GM19239 (cell line): ENCODE results near the gene BNIP3.
A peak's percentile ranks its signal among the peaks of the same experiment; 100 is the strongest.
"Not testable (repeated sequence)": the region's sequence is repeated elsewhere in the genome, so short reads cannot be mapped to it uniquely, and the experiment has no call there.

Source experiments
- DNase-seq: peaks from one replicate; pipeline ENCODE4 v3.0.0; 2011; ENCODE audit warnings: low spot score; ENCODE audit not compliant: insufficient read length
- FAIRE-seq: peaks from 2 replicates; lab custom pipeline; 2011; peaks lifted over from hg19 to GRCh38; lab: Jason Lieb, UNC

BNIP3 gene

DNA sequence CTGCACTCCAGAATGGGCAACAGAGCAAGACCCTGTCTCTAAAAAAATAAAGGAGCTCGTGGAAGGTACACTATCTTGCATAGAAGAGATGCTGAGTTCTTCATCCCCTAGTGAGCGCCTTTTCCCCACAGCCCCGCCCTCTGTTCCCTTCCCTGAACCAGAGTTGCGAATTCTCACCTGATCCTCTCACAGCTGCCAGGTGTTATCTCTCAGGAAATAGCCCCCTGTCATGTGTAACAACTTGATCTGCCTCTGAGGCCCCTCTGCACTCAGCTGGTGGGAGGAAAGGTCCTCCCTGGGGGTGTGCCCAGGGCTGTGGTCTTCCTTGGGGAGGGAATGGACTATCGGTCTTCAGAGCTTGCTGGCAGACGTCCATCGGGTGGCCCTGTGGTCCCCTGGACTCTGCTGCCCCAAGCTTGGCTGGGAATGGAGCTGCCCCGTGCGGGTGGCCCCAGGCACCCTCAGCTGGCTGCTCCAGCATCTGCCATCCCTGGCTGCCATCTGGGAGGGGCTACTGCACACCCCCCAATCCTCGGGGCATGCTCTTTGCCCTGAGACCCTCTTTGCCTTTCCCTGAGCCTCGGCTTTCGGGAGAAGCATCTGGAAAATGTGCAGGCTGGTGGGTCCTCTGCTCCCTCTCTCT is 21.7 kb upstream of the BNIP3 start:
- no peak for FAIRE-seq

GRCh38 chr10:132002004-132002403 is 20.3 kb upstream of the BNIP3 start:
- DNase-seq: no peak
- no peak for FAIRE-seq

More for the DNA sequence above, 21.7 kb upstream of the BNIP3 start:
- no peak for DNase-seq

DNA sequence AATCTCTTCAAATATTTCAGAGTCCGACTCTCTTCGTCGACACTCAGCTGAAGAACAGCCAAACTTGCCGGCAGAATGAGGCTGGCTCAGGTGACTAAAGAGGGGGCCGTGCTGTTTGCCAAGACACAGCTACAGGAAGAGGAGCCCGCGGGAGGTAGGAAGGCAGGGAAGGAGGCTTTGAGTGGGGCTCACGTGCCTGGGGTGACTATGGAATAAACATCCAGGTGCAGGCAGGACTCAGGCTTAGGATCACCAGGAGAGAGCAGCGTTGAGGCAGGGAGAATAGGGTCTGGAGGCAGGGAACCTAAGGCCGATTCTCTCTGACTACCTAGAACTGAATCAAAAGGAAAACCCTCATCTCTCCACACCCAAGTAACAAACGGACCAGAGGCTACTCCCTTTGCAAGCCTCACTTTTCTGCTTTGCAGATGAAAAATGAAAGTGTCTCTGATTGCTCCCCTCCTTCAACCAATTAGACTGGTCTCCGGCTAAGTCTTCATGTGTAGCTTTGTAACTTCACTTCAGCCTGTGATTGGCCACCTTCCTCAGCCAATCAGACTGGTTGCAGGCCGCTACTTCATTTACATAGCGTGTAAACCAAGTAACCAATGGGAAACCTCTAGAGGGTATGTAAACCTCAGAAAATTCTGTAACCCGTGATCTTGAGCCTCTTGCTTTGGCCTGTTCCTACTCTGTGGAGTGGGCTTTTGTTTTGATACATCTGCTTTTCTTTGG is 19.7 kb upstream of the BNIP3 start:
- DNase-seq (no peak), FAIRE-seq (no peak)

DNA sequence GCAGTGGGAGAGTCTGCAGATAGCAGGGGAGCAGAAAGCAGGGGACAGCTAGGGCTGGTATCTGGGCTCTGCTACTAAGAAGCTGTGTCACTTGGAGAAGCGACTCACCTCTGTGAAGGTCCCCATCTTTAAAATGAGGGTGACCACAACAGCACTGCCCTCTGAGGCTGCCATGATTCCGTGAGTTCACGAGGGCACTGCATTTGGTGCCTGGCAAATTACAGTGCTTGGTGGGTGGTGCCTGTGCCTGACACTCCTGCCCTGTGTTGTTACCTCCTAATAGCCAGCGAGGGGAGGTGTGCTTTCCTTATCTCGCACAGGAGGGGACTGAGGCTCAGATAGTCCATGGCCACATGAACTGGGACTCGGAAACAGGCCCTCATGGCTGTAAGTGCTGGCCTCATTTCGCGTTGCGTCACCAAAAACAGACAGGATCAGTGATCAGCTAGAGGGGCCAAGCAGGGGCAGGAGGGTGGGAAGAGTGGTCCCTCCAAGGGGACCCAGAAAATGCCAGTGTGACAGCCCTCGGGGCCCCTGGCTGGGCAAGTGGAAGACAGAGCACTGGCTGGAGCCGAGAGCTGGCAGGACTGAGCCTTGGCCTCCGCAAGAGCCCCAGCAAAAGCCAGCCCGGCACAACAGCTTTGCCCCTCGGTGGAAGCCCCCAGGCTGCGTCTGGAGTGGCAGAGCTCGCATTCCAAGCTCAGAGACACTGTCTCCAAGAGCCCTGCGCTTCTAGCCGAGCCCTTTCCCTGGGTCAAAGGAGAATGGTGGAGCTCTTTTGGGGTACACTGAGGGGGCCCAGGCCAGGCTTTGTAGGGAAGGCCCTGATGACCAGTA is 17.3 kb upstream of the BNIP3 start:
- DNase-seq (no peak), FAIRE-seq (no peak)

DNA sequence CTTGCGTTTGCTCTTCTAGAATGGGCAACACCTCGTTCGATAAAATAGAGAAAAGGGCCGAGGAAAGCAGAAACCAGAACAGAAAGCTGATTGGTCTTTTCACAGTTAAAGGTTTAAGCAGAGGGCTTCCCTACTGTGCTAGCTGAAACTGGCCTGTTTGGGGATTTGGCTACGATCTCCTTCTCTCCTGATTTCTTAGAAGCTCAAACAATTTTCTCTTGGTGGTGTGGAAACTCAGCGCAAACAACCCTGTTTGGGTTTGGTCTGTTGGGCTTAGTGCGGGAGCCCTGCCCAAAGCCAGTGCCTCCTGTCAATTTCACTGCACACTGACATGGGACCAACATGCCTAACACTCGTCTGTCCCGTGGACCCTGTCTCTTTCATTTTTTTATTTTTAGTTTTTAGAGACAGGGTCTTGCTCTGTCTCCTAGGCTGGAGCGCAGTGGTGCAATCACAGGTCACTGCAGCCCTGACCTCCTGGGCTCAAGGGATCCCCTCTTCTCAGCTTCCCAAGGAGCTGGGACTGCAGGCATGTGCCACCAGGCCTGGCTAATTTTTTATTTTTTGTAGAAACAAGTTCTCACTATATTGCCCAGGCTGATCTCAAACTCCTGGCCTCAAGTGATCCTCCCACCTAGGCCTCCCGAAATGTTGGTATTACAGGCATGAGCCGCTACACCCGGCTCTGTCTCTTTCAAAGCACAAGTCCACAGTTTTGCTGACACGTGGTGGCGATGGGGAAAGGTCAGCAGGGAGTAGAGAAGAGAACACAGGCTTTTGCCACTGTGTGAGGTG is 16.5 kb upstream of the BNIP3 start:
- FAIRE-seq: no peak

GRCh38 chr10:131997366-131998049 is 15.8 kb upstream of the BNIP3 start:
- DNase-seq (no peak), FAIRE-seq (no peak)

More for the DNA sequence above, 16.5 kb upstream of the BNIP3 start:
- DNase-seq: no peak

GRCh38 chr10:131996466-131997365 is 15.0 kb upstream of the BNIP3 start:
- FAIRE-seq: no peak
- DNase-seq: no peak

DNA sequence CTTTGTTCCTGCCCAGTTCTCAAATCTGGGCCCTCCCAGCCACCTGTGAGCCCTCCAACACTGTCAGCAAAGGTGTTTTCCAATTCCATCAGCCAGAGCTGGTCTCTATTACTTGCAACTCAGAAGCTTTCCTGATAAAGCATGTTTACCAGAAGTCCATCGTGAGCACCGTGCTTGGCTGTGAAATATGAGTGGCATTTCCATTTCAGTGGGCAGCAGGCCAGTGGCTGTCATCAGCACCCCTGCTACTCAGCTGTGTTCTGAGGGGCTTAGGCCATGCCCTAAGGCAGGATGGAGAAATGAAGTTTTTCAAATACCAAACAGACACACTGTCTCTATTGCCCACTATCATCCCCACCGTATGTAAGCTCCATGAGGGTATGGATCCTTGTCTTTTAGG is 12.7 kb upstream of the BNIP3 start:
- no peak for FAIRE-seq
- DNase-seq: no peak

DNA sequence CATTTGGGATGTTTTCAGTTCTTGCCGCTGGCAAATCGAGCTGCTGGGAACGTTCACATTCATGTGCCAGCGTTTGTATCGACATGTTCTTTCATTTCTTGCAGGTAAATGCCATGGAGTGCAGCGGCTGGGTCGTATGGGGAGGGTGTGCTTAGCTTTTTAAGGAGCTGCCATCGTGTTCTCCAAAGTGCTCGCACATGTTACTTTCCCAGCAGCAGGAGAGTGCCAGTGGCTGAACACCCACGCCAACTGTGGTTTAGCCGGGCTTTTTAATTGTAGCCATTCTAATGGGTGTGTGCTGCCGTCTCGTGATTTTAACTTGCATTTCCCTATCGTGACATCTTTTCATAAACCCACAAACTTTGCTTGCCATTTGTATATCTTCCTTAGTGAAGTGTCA is 11.6 kb upstream of the BNIP3 start:
- no peak for FAIRE-seq

DNA sequence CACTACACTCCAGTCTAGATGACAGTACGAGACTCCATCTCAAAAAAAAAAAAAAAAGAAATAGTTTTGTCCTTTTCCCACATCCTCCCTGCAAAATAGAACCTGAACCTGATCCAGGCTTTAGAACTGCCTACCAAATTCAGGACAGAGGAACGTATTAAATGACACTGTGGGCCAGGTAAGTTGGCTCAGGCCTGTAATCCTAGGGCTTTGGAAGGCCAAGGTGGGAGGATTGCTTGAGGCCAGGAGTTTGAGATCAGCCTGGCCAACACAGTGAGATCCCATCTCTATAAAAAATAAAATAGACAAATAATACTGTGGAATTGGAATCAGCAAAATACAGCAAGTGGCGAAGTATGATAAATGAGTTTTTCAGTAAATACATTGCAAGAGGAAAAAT is 10.0 kb upstream of the BNIP3 start:
- FAIRE-seq (no peak), DNase-seq (no peak)

More for the DNA sequence above, 11.6 kb upstream of the BNIP3 start:
- no peak for DNase-seq

GRCh38 chr10:131987786-131988185 is 6.1 kb upstream of the BNIP3 start:
- FAIRE-seq, DNase-seq: not testable (repeated sequence)

GRCh38 chr10:131987301-131987700 is 5.6 kb upstream of the BNIP3 start:
- FAIRE-seq, DNase-seq: not testable (repeated sequence)

GRCh38 chr10:131986851-131987250 is 5.1 kb upstream of the BNIP3 start:
- not testable (repeated sequence) for FAIRE-seq

DNA sequence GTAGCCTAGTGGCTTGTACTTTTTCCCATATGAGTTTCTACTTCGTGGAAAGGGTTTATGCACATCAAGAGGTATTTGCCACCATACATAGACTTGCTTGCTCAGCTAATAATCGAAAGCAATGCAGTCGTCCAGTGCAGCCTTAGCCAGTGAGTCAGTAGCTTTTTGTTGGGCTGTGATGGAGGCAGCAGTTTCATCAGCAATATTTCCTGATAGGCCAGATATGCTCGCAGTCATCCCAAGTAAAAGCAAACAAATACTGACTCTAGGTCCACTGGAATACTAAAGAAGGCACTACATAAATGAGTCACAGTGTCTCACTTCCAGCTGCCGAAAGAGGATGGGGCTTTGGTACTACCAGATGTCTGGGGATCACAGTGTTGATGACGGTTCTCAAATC is 2.1 kb upstream of the BNIP3 start:
- no peak for FAIRE-seq
- DNase-seq: no peak

More at GRCh38 chr10:131986851-131987250, 5.1 kb upstream of the BNIP3 start:
- DNase-seq: not testable (repeated sequence)

DNA sequence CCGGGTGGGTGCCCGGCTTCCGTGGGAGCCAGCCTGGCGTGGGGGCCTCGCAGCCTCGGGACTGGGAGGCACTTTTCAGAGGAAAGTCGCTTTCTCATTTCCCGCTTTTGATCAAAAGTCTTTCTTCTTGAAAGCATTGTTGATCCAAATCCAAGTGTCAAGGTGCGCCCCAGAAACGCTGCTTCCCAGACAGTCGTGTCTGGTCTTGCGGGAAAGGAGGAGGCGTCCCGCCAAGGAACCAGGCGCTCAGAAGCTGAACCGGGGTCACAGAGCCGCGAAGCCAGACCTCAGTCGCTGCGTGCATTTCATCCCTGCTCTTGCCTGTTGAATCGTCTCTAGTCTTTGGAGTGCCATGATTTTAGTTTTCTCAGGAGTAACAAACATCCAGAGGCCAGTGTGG is 1.1 kb upstream of the BNIP3 start:
- FAIRE-seq: no peak
- DNase-seq: no peak

DNA sequence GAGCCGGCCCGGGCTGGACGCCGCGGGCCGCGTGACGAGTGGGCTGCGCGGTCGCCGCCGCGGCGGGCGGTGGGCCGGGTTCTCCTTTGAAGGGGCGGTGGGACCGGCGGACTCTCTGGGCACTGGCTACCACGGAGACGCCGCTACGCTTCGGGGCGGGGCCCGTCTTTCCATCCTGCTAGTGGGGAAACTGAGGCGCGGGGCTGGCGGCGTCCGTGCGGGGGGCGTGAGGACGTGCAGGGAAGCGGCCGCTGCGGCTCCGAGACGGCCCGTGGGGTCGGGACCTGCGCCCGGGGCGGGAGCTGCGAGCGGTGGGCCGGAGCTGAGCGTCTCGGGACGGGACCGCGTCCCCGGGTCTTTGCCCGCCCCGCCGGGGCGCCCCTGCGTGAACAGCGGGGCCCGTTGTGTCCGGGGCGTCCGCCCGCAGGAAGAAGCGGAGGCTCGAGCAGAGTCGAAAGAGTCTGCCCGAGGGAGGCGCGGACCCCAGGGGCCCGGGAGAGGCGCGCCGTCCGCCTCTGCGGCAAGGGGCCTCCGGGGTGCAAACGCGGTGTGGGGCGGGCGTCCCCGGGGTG is 548 bp upstream of the BNIP3 start:
- peak; percentile 36 for DNase-seq
- no peak for FAIRE-seq

- DNase-seq: peak; percentile 44
These were observed 828 bp downstream of the BNIP3 start for GRCh38 chr10:131980761-131981428.

DNA sequence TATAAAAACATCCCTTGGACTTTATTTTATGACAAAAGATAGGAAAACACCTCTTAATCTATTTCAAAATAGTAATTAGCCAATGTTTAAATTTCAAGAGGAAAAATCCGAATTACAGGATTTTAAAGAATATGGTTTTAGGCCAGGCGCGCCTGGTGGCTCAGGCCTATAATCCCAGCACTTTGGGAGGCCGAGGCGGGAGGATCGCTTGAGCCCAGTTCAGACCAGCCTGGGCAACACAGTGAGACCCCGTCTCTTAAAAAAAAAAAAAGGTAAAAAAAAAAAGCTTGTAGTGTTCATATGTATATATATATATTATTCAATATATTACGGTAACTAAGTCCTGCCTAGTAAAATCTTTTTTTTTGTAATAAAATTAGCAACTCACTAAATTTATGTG is 1.4 kb downstream of the BNIP3 start:
- DNase-seq: no peak
- no peak for FAIRE-seq

More at GRCh38 chr10:131980761-131981428, 828 bp downstream of the BNIP3 start:
- FAIRE-seq: peak; percentile 40
